HG03108 (cell line): Measurements from ENCODE around the gene AKAP10.
"Not testable (repeated sequence)": the region's sequence is repeated elsewhere in the genome, so short reads cannot be mapped to it uniquely, and the experiment has no call there.

ENCODE experiments used
- ATAC-seq: cut with Tn5 transposase; IDR thresholded peaks from one replicate; pipeline ENCODE4 v1.9.1; 2021; ENCODE audit warnings: moderate library complexity; ENCODE audit not compliant: unreplicated experiment

The AKAP10 gene

GRCh38 chr17:19977293-19978208 is at the start of gene AKAP10:
AKAP10 (minus strand) TSS chr17:19977828; CDS start chr17:19977679, 149 bp downstream.
- peak; percentile 77 for ATAC-seq

DNA sequence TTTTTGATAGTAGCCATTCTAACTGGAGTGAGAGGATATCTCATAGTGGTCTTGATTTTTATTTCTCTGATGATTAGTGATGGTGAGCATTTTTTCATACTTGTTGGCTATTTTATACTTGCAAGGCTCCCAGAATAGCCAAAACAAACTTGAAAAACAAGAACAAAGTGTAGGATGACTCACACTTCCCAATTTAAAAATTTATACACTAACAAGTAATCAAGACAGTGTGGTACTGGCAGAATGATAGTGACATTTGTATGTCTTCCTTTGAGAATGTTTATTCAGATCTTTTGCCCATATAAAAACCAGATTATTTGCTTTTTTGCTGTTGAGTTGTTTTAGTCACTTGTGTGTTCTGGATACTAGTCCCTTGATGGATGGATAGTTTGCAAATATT is 49.3 kb upstream of the AKAP10 start:
- ATAC-seq = no peak

DNA sequence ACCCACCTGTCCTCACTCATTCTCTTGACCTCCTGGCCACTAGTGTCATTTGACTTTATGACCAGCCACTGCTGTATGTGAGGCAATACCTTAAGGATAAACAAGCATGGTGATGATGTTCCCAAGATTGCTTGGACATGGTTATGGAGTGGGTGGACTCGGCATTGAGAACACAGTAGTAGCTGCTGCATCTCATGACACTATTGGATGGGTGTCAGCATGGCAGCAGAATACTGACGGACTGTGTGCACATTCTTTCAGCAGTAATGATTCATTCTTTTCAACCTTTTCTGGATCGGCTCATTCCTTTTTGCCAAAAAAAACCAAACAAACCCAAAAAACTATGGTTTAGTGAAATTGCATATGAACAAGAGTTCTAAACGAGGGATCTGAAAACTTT is 45.1 kb upstream of the AKAP10 start:
- ATAC-seq = no peak

DNA sequence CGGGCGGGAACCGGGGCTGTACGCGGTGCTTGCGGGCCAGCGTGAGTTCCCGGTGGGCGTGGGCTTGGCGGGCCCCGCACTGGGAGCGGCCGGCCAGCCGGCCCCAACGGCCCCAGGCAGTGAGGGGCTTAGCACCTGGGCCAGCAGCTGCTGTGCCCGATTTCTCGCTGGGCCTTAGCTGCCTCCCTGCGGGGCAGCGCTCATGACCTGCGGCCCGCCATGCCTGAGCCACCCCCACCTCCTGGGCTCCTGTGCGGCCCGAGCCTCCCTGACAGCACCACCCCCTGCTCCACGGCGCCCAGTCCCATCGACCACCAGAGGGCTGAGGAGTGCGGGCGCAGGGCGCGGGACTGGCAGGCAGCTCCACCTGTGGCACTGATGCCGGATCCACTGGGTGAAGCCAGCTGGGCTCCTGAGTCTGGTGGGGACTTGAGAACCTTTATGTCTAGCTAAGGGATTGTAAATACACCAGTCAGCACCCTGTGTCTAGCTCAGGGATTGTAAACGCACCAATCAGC is 38.9 kb upstream of the AKAP10 start:
- ATAC-seq = not testable (repeated sequence)

DNA sequence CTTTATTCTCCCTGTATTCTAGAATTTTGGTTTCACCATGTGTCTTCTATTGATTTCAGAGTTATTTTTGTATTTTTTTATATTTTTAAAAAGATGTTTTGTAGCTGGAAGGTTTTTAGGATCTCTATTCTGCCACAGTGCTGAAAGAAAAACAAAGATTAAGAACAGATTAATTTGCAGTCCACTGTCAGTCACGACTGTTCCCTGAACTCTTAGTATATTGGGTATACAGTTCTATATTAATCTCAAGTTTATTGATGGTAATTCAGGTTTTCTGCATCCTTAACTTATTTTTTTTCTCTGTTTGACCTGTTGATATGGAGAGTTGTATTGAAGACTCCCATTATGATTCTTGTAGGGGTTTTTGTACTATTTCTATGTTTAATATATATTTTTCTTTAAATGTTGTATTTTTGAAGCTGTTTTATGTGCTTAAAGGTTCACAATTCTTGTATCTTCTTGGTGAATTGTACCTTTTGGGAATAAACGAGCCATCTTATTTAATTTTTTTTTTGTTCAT is 34.4 kb upstream of the AKAP10 start:
- ATAC-seq = no peak

DNA sequence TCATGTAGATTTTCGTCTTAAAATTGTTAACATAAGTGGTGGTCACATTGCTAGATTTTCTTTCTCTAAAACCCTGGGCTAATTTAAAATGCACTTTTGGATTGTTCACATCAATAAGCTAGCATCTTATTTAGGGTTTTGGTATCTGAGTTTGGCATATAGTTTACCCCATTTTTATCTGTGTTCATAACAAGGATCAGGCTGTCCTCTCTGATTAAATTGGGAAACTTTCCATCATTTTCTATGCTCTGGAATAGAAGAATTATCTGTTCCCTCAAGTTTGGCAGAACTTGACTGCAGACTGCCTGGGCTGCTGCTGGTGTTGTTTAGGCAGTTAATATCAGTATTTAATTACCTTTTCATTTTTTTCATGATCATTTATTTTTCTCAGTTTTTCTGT is 33.3 kb upstream of the AKAP10 start:
- no peak for ATAC-seq

- no peak for ATAC-seq
These were observed 32.7 kb upstream of the AKAP10 start for GRCh38 chr17:20010099-20010863.

- peak; percentile 92 for ATAC-seq
These were observed 31.9 kb upstream of the AKAP10 start, which contains the start of gene SPECC1 for GRCh38 chr17:20009302-20010098. SPECC1 (plus strand) TSS chr17:20009359; CDS start chr17:20096652, 87,293 bp downstream.

GRCh38 chr17:20009052-20009301 is 31.3 kb upstream of the AKAP10 start:
- peak; percentile 11 for ATAC-seq

DNA sequence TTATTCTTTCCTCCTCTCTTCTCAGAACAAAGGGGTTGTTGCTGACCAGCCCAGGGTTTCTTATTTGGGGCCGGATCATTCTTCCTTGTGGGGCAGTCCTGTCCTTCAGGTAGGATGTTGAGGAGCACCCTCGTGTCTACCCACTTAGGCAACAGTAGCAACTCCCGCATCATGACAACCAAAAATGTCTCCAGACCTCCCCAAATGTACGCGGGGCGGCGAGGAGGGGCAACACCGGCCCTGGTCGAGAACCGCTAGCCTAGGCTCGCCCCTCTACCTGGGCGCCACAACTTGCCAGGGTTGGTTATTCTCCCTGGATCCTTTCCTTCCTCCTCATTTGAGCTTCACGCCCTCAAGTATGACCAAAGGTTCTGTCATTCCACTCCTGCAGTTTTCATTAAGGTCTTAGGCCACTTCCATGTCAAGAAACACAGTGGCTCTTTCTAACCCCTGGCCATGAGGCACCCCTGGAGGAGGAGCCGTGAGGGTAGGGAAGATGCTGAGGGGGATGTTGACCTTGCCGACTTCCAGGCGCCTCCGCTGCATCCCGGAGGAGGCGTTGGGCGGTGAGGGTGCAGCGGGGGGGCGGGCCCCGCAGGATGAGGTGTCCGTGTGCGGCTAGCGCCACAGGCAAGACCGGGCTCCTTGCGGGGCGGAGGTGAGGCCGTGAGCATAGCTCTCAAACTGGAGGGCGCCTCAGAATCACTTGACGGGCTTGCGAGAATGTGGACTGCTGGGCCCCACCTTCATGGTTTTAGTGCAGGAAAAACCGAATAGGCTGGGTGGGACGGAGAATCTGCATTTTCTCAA is 30.8 kb upstream of the AKAP10 start:
- ATAC-seq = peak; percentile 25

GRCh38 chr17:19996502-19996901 is 18.9 kb upstream of the AKAP10 start:
- no peak for ATAC-seq

DNA sequence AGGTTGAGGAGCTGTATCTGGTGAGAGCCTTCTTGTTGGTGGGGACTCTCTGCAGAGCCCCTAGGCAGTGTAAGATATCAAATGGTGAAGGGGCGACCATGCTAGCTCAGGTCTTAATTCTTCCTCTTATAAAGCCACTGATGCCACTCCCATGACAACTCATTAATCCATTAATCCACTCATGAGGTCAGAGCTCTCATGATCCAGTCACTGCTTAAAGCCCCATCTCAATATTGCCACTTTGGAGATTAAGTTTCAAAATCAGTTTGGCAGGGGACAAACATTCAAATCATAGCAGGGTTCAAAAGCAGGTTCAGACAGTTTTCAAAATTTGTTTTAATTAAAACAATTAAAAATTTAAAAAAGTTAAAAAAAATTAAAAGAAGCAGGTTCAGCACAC is 18.5 kb upstream of the AKAP10 start:
- no peak for ATAC-seq

DNA sequence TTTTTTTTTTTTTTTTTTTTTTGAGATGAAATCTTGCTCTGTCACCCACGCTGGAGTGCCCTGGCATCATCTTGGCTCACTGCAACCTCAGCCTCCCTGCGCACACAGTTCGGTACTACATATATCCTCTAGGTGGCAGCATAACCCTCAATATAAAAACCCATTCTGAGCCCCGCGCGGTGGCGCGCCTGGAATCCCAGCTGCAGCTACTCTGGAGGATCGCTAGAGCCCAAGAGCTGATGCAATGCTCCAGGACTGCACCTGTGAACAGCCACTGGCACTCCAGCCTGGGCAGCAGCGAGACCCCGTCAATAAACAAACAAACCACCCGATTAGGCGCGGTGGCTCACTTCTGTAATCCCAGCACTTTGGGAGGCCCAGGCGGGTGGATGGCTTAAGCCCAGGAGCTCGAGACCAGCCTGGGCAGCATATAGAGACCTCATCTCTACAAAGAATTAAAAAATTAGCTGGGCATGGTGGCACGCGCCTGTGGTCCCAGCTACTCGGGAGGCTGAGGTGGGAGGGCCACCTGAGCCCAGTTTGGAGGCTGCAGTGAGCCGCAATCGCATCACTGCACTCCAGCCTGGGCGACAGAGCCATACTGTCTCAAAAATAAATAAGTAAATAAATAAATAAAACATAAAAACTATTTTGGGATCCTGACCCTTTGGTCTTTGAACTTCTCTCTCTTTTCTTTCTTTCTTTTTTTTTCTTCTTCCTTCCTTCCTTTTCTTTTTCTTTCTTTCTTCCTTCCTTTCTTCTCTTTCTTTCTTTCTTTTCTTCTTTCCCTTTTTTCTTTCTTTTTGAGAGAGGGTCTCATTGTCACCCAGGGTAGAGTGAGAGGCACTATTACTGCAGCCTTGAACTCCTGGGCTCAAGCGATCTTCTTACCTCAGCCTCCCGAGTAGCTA is 15.4 kb upstream of the AKAP10 start:
- ATAC-seq = peak; percentile 87

- ATAC-seq = no peak
These were observed 13.7 kb upstream of the AKAP10 start for GRCh38 chr17:19991252-19991885.

DNA sequence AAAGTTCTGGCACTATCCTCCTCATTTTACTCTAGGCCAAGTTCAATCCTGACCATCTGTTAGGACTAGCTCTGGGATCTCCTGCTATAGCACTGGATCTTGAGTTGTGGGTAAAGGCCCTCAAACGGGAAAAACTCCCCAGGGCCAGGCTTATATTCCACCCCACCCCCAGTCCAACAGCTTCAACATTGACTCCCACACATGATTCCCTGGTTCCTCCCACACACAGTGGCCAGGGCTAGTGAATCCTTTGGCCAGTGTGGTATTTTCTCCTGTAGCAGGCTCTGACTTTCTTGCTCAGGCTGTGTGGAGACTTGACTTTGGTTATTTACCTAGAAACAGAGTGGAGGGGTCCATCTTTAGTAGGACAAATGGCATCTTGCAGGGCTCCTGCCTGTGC is 10.3 kb upstream of the AKAP10 start:
- no peak for ATAC-seq

DNA sequence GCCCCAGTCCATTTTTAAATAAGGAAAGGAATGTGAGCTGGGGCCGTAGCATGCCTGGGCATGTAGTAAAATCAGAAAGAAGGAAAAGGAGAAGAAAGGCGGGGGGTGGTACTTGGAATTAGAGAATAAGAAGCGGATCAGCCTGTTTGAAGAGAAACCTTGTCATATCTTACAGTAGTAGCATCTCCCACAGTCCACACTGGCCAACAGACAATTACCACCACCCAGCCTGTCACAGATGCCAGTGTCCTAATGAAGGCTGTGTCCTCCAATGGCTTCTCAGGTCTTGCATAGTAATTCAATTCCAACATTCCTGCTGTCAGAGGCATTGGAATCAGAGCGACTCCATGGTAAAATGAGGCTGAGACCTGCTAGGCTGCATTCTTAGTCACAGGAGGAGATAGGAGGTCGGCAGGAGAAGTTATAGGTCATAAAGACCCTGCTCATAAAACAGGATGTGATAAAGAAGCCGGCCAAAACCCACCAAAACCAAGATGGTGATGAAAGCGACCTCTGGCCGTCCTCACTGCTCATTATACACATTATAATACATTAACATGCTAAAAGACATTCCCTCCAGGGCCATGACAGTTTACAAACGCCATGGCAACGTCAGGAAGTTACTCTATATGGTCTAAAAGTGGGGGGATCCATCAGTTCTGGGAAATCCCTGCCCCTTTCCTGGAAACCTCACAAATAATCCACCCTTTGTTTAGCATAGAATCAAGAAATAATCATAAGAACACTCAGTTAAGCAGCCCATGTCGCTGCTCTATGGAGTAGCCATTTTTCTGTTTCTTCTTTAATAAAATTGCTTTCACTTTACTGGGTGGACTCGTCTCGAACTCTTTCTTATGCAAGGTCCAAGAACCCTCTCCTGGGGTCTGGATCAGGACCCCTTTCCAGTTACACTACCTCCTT is 9.6 kb upstream of the AKAP10 start:
- no peak for ATAC-seq
